Measurements from ENCODE around the gene FSHR.

DNA sequence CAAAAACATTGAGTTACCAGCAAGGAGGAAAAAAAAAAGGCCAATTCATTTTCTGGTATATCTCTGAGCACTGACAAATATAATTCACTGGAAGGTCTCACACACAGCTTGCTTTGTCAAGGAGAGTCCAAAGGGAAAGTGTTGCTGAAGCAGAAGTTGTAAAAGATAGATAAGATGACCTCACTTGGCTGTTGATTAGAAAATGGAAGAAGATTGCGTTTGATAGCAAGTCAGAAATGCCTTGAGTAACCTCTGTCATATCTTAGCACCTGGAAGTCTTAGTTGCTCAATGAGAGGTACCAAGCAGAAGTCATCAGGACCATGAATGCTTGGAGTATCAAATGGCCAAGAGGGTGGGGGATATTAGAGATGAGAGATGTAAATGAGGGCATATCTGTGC, 105.2 kb downstream of the FSHR start:
- no peak for TF ChIP-seq SNAI2 (CRISPR knock-in tag; IDR thresholded peaks at IDR 0.05)
- no peak for TF ChIP-seq TCF4 (CRISPR knock-in tag; IDR thresholded peaks at IDR 0.05; ENCODE audit: borderline replicate concordance)
- TF ChIP-seq, protein P1, sequence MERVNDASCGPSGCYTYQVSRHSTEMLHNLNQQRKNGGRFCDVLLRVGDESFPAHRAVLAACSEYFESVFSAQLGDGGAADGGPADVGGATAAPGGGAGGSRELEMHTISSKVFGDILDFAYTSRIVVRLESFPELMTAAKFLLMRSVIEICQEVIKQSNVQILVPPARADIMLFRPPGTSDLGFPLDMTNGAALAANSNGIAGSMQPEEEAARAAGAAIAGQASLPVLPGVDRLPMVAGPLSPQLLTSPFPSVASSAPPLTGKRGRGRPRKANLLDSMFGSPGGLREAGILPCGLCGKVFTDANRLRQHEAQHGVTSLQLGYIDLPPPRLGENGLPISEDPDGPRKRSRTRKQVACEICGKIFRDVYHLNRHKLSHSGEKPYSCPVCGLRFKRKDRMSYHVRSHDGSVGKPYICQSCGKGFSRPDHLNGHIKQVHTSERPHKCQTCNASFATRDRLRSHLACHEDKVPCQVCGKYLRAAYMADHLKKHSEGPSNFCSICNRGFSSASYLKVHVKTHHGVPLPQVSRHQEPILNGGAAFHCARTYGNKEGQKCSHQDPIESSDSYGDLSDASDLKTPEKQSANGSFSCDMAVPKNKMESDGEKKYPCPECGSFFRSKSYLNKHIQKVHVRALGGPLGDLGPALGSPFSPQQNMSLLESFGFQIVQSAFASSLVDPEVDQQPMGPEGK (CRISPR knock-in tag; IDR thresholded peaks at IDR 0.05; ENCODE audit: borderline replicate concordance): no peak
- TF ChIP-seq, protein P2, sequence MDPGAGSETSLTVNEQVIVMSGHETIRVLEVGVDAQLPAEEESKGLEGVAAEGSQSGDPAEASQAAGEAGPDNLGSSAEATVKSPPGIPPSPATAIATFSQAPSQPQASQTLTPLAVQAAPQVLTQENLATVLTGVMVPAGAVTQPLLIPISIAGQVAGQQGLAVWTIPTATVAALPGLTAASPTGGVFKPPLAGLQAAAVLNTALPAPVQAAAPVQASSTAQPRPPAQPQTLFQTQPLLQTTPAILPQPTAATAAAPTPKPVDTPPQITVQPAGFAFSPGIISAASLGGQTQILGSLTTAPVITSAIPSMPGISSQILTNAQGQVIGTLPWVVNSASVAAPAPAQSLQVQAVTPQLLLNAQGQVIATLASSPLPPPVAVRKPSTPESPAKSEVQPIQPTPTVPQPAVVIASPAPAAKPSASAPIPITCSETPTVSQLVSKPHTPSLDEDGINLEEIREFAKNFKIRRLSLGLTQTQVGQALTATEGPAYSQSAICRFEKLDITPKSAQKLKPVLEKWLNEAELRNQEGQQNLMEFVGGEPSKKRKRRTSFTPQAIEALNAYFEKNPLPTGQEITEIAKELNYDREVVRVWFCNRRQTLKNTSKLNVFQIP (CRISPR knock-in tag; IDR thresholded peaks at IDR 0.05; ENCODE audit: borderline replicate concordance, low read depth): no peak
- TF ChIP-seq ZFP30 (CRISPR knock-in tag; IDR thresholded peaks at IDR 0.05): no peak
- TF ChIP-seq ARNTL (CRISPR knock-in tag; IDR thresholded peaks at IDR 0.05; ENCODE audit: borderline replicate concordance, low read depth): no peak
- TF ChIP-seq ZFP3 (CRISPR knock-in tag; IDR thresholded peaks at IDR 0.05): no peak
- no peak for TF ChIP-seq ISL1 (CRISPR knock-in tag; IDR thresholded peaks at IDR 0.05)
- TF ChIP-seq, protein P3, sequence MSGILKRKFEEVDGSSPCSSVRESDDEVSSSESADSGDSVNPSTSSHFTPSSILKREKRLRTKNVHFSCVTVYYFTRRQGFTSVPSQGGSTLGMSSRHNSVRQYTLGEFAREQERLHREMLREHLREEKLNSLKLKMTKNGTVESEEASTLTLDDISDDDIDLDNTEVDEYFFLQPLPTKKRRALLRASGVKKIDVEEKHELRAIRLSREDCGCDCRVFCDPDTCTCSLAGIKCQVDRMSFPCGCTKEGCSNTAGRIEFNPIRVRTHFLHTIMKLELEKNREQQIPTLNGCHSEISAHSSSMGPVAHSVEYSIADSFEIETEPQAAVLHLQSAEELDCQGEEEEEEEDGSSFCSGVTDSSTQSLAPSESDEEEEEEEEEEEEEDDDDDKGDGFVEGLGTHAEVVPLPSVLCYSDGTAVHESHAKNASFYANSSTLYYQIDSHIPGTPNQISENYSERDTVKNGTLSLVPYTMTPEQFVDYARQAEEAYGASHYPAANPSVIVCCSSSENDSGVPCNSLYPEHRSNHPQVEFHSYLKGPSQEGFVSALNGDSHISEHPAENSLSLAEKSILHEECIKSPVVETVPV (CRISPR knock-in tag; IDR thresholded peaks at IDR 0.05): no peak
- TF ChIP-seq, protein P4, sequence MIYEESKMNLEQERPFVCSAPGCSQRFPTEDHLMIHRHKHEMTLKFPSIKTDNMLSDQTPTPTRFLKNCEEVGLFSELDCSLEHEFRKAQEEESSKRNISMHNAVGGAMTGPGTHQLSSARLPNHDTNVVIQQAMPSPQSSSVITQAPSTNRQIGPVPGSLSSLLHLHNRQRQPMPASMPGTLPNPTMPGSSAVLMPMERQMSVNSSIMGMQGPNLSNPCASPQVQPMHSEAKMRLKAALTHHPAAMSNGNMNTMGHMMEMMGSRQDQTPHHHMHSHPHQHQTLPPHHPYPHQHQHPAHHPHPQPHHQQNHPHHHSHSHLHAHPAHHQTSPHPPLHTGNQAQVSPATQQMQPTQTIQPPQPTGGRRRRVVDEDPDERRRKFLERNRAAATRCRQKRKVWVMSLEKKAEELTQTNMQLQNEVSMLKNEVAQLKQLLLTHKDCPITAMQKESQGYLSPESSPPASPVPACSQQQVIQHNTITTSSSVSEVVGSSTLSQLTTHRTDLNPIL (CRISPR knock-in tag; IDR thresholded peaks at IDR 0.05; ENCODE audit: low read depth): no peak
- no peak for TF ChIP-seq GLIS3 (CRISPR knock-in tag; IDR thresholded peaks at IDR 0.05)

All from SK-N-SH treated with all-trans-retinoic acid at 6 μM for 48 hours (cell line).